Measurements from ENCODE around the gene ZNF711. TPM values are rescaled to one million over a fixed set of nuclear protein-coding genes. Genes with fewer than 3 reads are reported as not detected.
"Not testable (repeated sequence)": the region's sequence is repeated elsewhere in the genome, so short reads cannot be mapped to it uniquely, and the experiment has no call there.

The ZNF711 gene
- total RNA-seq, 2 experiments from 2014 or later: 0.18 to 0.30 TPM

DNA sequence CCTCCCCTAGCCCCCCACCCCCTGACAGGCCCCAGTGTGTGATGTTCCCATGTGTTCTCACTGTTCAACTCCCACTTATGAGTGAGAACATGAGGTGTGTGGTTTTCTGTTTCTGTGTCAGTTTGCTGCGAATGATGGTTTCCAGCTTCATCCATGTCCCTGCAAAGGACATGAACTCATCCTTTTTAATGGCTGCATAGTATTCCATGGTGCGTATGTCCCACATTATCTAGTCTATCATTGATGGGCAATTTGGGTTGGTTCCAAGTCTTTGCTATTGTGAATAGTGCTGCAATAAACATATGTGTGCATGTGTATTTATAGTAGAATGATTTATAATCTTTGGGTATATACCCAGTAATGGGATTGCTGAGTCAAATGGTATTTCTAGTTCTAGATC is 67.6 kb downstream of the ZNF711 start:
- CTCF ChIA-PET; H3K9me3 Mint-ChIP-seq; H3K4me3 Mint-ChIP-seq; H3K4me1 Mint-ChIP-seq; H3K36me3 Mint-ChIP-seq (ENCODE audit: low read depth); H3K27ac Mint-ChIP-seq; H3K27me3 Mint-ChIP-seq; DNase-seq; POLR2A ChIA-PET: not testable (repeated sequence)

Other genes with a start within 250 kb of the ZNF711 start
- gene APOOL, start 240.1 kb upstream of the ZNF711 start, total RNA-seq: 10 to 100 TPM; 10.6 to 12.0 TPM
- gene SATL1, start 212 bp upstream of the ZNF711 start, total RNA-seq: not detected
- gene POF1B, start 135.7 kb downstream of the ZNF711 start, total RNA-seq: under 1 TPM; 0.33 to 0.35 TPM